Ovary (tissue), 9 donors: ENCODE measurements around the gene SAG. TPM values are rescaled to one million over a fixed set of nuclear protein-coding genes. Genes with fewer than 3 reads are reported as not detected.
A peak's percentile ranks its signal among the peaks of the same experiment; 100 is the strongest.

Experiments used
- DNase-seq, 5 donors: peaks; one replicate each; pipeline ENCODE4 v3.0.0-alpha.2; 2019 to 2020
- H3K27ac ChIP-seq, 2 donors: fragments of 200-600 bp; one replicate each; pipeline versions ENCODE4 v1.5.1 to v1.8.0; 2019 to 2022
- H3K27me3 ChIP-seq: fragments of 200-600 bp; one replicate; pipeline ENCODE4 v1.8.0; 2022
- H3K36me3 ChIP-seq: fragments of 200-600 bp; sonication (generic); one replicate; pipeline ENCODE4 v1.5.1; 2019
- H3K4me1 ChIP-seq: one replicate; pipeline ENCODE4 v1.8.1; 2013; ENCODE audit warnings: mild to moderate bottlenecking, moderate library complexity; ENCODE audit not compliant: insufficient read depth
- H3K4me3 ChIP-seq: fragments of 200-600 bp; sonication (generic); one replicate; pipeline ENCODE4 v1.5.1; 2017
- H3K9me3 ChIP-seq, 2 donors: fragments of 200-600 bp in 1 of 2; sonication (generic) in 1 of 2; one replicate each; pipeline versions ENCODE4 v1.5.1 to v1.8.1; 2013 to 2019; ENCODE audit warnings: mild to moderate bottlenecking in 1 of 2, moderate library complexity in 1 of 2
- EP300 ChIP-seq: sonication (generic); formaldehyde crosslinking; IDR thresholded peaks from one replicate; pipeline ENCODE4 v1.6.1; 2017; ENCODE audit warnings: antibody characterized with exemption
- POLR2A ChIP-seq: fragments of 450-650 bp; IDR thresholded peaks from one replicate; pipeline ENCODE4 v1.6.1; 2017; ENCODE audit warnings: antibody characterized with exemption, mild to moderate bottlenecking, moderate library complexity
- WGBS, 3 donors: extraction: QIAGEN DNeasy Blood & Tissue Kit in 1 of 3; methylation state at CpG; one replicate each; pipeline versions ENCODE4 v1.1.5 to v1.1.7; 2013 to 2017; 5-methylcytosine and 5-hydroxymethylcytosine counted together
- intact Hi-C, 4 donors: fragments of 100-400 bp; cut with DNase I; formaldehyde crosslinking; loops; one replicate each; pipeline versions ENCODE4 v1.11.0 to v1.15.1; 2022 to 2023
- polyA plus RNA-seq, 2 donors: library from polyadenylated mRNA; stranded (reverse); fragments of 200-250 nt in 1 of 2; fragments of 350-450 nt in 1 of 2; fragmentation: Illumina TruSeq in 1 of 2; extraction: RNeasy Lipid Tissue Mini Kit (QIAGEN cat#74804) in 1 of 2; gene quantifications; one replicate each; pipeline ENCODE4 v1.2.3, GENCODE V29; 2013 to 2014
- total RNA-seq, 7 donors: library from RNA; depleted of rRNA in 2 of 7; stranded (reverse); fragments of >200 nt in 2 of 7; fragmentation: NEBNext Ultra II Directional in 3 of 7; extraction: Animal tissue kit (Norgen Biotek cat#: 25700) in 3 of 7; gene quantifications; one replicate each; pipeline versions ENCODE4 v1.1.0 to v1.2.4, GENCODE V29; 2016 to 2023
- TF ChIP-seq, protein P1 (sequence below), 3 donors: fragments of 450-650 bp in 2 of 3; fragments of 200-600 bp in 1 of 3; IDR thresholded peaks; one replicate each; pipeline versions ENCODE4 v1.5.1 to v1.8.0; 2016 to 2022; ENCODE audit warnings: antibody characterized with exemption in 3 of 3, mild to moderate bottlenecking in 1 of 3
- donor health status: DM: no; HTN: no; CAD: no; lungs with moderate emphysema.
- donor health status: DM: no; HTN: no; CAD: no.
- donor health status: Bipolar disorder and iron deficiency.
- donor health status: DM: yes; HTN: yes; CAD: no.
- donor health status: DM: no; HTN: no; CAD: no.
- donor health status: DM: yes; HTN: yes; CAD: no.

The SAG gene
- total and polyA plus RNA-seq, 9 donors = not detected

DNA sequence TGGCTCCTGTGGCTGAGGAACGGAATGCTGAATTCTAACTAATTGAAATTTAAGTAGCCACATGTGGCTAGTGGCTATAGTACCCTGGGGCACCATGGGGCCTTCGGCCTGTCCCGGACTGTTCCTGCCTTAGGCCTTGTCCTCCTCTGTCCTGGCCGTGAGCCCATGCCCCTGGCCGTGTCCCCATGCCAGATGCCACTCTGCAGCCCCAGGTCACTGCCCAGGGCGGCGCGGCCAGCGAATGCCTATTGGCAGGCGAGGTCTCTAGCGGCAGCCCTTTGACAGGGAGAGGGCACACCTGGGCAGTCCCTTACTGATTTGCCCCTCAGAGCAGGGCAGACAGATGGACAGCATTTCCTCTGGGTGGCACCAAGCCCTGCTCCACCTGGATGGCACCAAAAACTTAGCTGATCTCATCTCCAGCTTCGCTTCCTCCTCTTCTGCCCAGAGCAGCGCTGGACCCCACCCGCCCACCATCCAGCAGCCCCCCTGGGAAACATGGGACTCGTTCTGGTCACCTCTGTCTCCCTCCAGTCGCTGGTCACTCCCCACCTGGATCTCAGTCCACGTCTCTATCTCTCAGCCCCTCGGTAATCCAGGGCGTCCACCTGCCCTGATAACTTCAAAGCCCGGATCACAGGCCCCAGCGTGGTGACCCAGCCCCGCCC is 45.6 kb downstream of the SAG start:
- no peak overlapping the region for H3K4me3 ChIP-seq
- no peaks in the 10 kb centered on the region for H3K36me3 ChIP-seq
- peak in 3 of 5 donors; percentile 49 to 54 (median 54) for DNase-seq
- no peak overlapping the region for H3K27ac ChIP-seq
- intact Hi-C loops = loop anchor here in 3 of 4 donors (2.0 to 10.0 kb wide), 2 partner anchors 92 kb away; no protein-coding TSS in a partner anchor
- H3K4me1 ChIP-seq = peaks cover 12% of the 10 kb centered on the region
- TF ChIP-seq POLR2A (no peak), EP300 (no peak)
- TF ChIP-seq, protein P1, sequence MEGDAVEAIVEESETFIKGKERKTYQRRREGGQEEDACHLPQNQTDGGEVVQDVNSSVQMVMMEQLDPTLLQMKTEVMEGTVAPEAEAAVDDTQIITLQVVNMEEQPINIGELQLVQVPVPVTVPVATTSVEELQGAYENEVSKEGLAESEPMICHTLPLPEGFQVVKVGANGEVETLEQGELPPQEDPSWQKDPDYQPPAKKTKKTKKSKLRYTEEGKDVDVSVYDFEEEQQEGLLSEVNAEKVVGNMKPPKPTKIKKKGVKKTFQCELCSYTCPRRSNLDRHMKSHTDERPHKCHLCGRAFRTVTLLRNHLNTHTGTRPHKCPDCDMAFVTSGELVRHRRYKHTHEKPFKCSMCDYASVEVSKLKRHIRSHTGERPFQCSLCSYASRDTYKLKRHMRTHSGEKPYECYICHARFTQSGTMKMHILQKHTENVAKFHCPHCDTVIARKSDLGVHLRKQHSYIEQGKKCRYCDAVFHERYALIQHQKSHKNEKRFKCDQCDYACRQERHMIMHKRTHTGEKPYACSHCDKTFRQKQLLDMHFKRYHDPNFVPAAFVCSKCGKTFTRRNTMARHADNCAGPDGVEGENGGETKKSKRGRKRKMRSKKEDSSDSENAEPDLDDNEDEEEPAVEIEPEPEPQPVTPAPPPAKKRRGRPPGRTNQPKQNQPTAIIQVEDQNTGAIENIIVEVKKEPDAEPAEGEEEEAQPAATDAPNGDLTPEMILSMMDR (IDR thresholded peaks at IDR 0.05) = no peak
- H3K27me3 ChIP-seq = no peaks in the 10 kb centered on the region
- WGBS, 3 donors = 75 to 79% (median 78%) methylated on average over 22 of the region's 22 CpGs
- no peaks in the 10 kb centered on the region for H3K9me3 ChIP-seq

DNA sequence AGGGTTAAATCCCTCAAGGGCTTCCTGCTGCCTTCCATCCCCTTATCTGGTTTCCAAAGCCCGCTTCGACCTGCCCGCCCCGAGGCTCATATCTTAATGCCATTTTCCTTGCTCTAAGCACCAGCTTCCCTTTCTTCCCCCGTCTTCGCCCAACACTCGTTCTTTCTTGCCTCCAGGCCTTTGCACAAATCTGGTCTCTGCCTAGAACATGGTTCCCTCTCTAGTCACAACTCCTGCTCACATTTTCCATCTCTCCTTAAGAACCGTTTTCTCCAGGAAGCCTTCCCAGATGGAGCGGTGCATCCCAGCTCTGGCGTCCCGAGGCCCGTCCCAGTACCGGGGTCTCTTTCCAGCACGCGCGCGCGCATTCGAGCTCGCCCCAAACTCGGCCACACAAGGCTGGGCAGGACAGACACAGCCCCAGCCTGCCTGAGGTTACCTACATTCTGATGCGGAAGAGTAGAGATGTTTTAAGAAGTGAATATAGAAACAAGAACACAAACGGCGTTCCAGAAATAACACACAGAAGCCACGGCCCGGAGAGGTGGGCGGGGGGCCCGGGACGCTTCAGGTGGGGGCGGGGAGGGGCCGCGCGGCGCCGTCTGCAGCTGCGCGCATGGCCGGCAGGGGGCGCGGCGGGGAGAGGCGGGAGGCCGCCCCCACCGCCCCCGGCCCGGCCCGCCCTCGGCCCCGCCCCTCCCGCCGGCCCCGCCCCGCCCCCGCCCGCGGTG is 46.3 kb downstream of the SAG start, which contains the start of gene DGKD:
Gene DGKD, plus strand, starts transcription at position 726 of the 731 bp plus-strand sequence. CDS start 25 bp downstream, outside the sequence.
- intact Hi-C loops = loop anchor here (2.0 to 10.0 kb wide), 4 partner anchors 31 to 91 kb away; no protein-coding TSS in a partner anchor
- Histone ChIP-seq H3K4me3 (peak within 1 kb of the TSS; percentile 75), H3K9me3 (no peaks in the 10 kb centered on the region), H3K27ac (no peak within 1 kb of the TSS), H3K36me3 (no peaks in the 10 kb centered on the region), H3K4me1 (peaks cover 12% of the 10 kb centered on the region), H3K27me3 (no peaks in the 10 kb centered on the region)
- TF ChIP-seq, protein P1 (IDR thresholded peaks at IDR 0.05) = no peak
- no peak for TF ChIP-seq POLR2A
- TF ChIP-seq EP300 = no peak
- DNase-seq = peak; percentile 50 to 83 (median 74)
- 3 to 4% (median 3%) methylated on average over 45 to 55 of the region's 56 CpGs for WGBS, 3 donors

- WGBS, 3 donors = 0 to 3% (median 0%) methylated on average over 15 to 76 of the region's 77 CpGs
- TF ChIP-seq EP300 = no peak
- TF ChIP-seq POLR2A = no peak
- TF ChIP-seq, protein P1 (IDR thresholded peaks at IDR 0.05) = no peak
- H3K4me1 ChIP-seq = peaks cover 12% of the 10 kb centered on the region
- H3K9me3 ChIP-seq = no peaks in the 10 kb centered on the region
- H3K27ac ChIP-seq = no peak overlapping the region
- no peaks in the 10 kb centered on the region for H3K27me3 ChIP-seq
- intact Hi-C loops = loop anchor here in 3 of 4 donors (2.0 to 10.0 kb wide), 3 partner anchors 30 to 90 kb away; no protein-coding TSS in a partner anchor
- H3K4me3 ChIP-seq = peak overlapping the region; percentile 75
- no peaks in the 10 kb centered on the region for H3K36me3 ChIP-seq
- no peak for DNase-seq
These were observed 46.9 kb downstream of the SAG start for GRCh38 chr2:233354500-233354924.

DNA sequence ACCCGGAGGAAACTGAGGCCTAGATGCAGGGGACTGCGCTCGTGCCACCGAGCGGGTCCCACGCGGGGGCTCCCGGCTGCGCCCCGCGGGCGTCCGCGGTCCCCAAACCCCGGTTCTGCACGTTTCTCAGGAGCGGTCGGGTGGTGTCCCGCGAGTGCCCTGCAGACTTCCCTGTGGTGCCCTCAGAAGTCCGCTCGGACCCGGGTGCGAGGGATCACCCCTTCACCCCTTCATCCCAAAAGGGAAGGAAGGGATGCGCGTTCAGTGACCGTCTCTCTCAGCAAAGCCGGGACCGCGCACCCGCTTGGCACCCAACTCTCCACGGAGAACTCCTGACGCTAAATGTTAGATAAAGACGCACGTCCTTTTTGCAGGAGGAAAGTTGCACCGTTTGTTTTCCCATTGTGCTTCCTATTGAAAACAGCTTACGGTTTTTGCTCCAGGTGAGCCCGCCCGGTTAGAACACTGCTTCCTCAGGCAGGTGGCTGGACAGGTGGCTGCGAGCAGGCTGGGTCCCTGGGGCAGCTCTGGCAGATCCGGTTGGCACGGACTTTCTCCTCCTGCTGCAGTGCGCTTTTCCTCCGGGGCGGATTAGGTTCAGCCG is 47.5 kb downstream of the SAG start:
- Histone ChIP-seq H3K4me3 (peak overlapping the region; percentile 75), H3K27ac (no peak overlapping the region), H3K36me3 (no peaks in the 10 kb centered on the region), H3K27me3 (no peaks in the 10 kb centered on the region), H3K9me3 (no peaks in the 10 kb centered on the region), H3K4me1 (peaks cover 12% of the 10 kb centered on the region)
- TF ChIP-seq, protein P1 (IDR thresholded peaks at IDR 0.05) = no peak
- no peak for TF ChIP-seq EP300
- no peak for TF ChIP-seq POLR2A
- intact Hi-C loops = loop anchor here in 3 of 4 donors (2.0 to 10.0 kb wide), 3 partner anchors 30 to 90 kb away; no protein-coding TSS in a partner anchor
- peak in 4 of 5 donors; percentile 30 to 61 (median 46) for DNase-seq
- WGBS, 3 donors = 3 to 5% (median 3%) methylated on average over 37 to 46 of the region's 46 CpGs
